Stimulated activated CD8-positive, alpha-beta memory T cell treated with anti-CD3 and anti-CD28 coated beads, Interleukin-4, amount 100 ng/mL, for 48 hours (primary cell): ENCODE data around the gene WASHC3.
"Not testable (repeated sequence)": the region's sequence is repeated elsewhere in the genome, so short reads cannot be mapped to it uniquely, and the experiment has no call there.

Experiments
- DNase-seq: peaks from one replicate; pipeline ENCODE4 v3.0.0-alpha.2; 2020

The WASHC3 gene

GRCh38 chr12:102061560-102062418 lies at the start of gene WASHC3:
TSS of gene WASHC3 (minus strand) at chr12:102061991. CDS start at chr12:102061962, 29 bp downstream.
- peak; percentile 96 for DNase-seq

- DNase-seq = no peak
These were observed 49.0 kb upstream of the WASHC3 start for GRCh38 chr12:102110782-102111181.

- no peak for DNase-seq
These were observed 46.2 kb upstream of the WASHC3 start for GRCh38 chr12:102107970-102108369.

- DNase-seq = no peak
These were observed 45.1 kb upstream of the WASHC3 start for GRCh38 chr12:102106905-102107304.

- no peak for DNase-seq
These were observed 35.1 kb upstream of the WASHC3 start for GRCh38 chr12:102096855-102097254.

- no peak for DNase-seq
These were observed 34.0 kb upstream of the WASHC3 start for GRCh38 chr12:102095677-102096263.

- no peak for DNase-seq
These were observed 31.5 kb upstream of the WASHC3 start for GRCh38 chr12:102093319-102093718.

GRCh38 chr12:102089228-102089835 lies 27.5 kb upstream of the WASHC3 start:
- DNase-seq = not testable (repeated sequence)

- DNase-seq = no peak
These were observed 19.1 kb upstream of the WASHC3 start for GRCh38 chr12:102080842-102081241.

- DNase-seq = not testable (repeated sequence)
These were observed 10.3 kb upstream of the WASHC3 start for GRCh38 chr12:102072092-102072491.

GRCh38 chr12:102069707-102070106 lies 7.9 kb upstream of the WASHC3 start:
- DNase-seq = no peak

- DNase-seq = no peak
These were observed 5.9 kb upstream of the WASHC3 start for GRCh38 chr12:102067574-102068258.

- no peak for DNase-seq
These were observed 2.7 kb upstream of the WASHC3 start for GRCh38 chr12:102064476-102064875.

- DNase-seq = no peak
These were observed 1.3 kb upstream of the WASHC3 start for GRCh38 chr12:102063069-102063468.

- no peak for DNase-seq
These were observed 622 bp upstream of the WASHC3 start for GRCh38 chr12:102062419-102062806.

GRCh38 chr12:102061096-102061559 lies 663 bp downstream of the WASHC3 start:
- peak; percentile 36 for DNase-seq

- no peak for DNase-seq
These were observed 2.4 kb downstream of the WASHC3 start for GRCh38 chr12:102059343-102059742.

- no peak for DNase-seq
These were observed 7.4 kb downstream of the WASHC3 start for GRCh38 chr12:102054345-102054744.

- DNase-seq = no peak
These were observed 8.8 kb downstream of the WASHC3 start for GRCh38 chr12:102053062-102053349.

- DNase-seq = no peak
These were observed 9.4 kb downstream of the WASHC3 start for GRCh38 chr12:102052192-102053061.

- DNase-seq = no peak
These were observed 10.3 kb downstream of the WASHC3 start for GRCh38 chr12:102051431-102051965.
